NCI-H1436 treated with DMSO at 0.1 percent for 48 hours (cell line): ENCODE results near the gene TMEM108.
"Not testable (repeated sequence)": the region's sequence is repeated elsewhere in the genome, so short reads cannot be mapped to it uniquely, and the experiment has no call there.

ENCODE experiments used
- DNase-seq: peaks from one replicate; lab custom pipeline; 2025; lab: John Stamatoyannopoulos, UW

TMEM108 gene

DNA sequence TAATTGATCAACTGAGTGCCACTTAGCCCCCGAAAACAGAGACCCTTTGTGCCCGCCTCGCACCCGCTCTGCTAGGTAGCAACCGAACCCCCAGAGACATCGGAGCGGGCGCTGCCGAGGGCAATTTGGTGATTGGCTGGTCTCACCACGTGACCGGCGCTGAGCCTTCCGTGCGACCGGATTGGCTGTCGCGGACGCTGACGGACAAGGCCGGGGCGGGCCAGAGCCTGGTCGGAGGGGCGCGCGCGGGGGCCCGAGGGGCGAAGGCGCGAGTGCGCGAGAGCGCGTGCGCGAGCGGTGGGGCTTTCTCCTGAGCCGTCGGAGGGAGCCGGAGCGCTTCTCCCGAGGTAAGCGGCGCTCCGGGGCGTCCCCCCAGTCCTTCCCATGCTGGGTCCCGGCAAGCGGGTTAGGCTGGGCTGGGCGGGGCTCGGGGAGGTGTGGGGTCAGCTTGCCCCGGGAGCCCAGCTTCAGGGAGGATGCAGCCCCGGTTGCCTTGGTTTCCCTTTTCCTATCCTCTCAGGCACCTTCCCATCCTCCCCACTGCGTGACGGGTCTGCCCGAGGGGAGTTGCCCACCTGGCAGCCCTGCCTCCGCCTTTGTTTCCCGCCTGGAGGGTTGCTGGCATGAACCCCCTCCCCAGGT lies at the start of gene TMEM108:
TMEM108 (plus strand) TSS at position 303 of the 642 bp plus-strand sequence.
- DNase-seq: peak; percentile 93

DNA sequence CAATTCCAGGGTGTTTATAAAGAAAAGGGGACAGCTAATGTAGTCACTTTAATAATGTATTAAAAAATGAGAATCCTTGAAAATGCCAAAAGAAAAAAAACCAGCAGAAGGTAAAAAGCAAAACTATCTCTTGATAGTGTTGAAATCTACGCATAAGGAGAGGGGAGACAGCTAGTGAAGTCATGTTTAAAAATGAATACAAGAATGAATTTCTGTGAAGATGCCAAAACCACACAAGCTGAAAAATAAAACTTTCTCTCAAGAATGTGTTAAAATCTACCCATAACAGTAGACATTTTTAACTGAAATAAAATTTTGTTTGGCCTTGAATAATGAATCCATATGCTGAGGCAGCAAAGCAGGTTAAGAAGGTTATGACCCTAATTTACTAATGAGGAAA lies 42.2 kb upstream of the TMEM108 start:
- DNase-seq: no peak

DNA sequence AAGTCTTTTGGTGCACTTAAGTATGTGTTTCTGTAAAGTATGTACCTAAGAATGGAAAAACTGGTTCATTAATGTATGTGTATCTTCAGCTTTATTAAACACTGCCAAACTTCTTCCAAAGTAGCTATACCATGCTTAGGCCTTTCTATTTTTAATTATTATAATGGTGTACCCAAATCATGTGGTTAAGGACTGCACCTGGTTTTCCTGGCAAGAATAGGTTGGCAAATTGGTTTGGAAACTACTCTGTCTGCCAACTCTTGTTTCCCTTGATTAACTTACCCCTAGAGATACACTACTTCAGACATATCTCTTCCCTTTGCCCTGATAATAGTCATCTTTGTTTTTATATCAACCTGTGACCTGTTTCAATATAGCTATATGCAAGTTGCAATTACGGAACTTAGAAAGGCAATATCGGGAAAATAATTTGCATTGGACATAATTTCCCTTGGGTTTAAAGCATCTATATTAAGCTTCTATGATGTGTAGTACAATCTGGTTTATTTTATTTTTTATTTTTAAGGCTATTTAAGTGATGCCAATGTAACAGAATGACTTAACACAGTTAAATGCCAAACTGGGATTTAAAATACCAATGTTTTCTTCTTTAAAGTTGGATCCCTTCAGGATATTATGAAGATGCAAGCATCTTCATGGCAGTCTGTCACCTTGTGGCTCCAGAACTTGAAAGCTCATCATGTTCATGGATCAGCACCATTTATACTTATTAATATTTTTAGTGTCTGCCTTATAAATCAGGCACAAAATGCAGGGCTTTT lies 40.6 kb upstream of the TMEM108 start:
- DNase-seq: no peak

DNA sequence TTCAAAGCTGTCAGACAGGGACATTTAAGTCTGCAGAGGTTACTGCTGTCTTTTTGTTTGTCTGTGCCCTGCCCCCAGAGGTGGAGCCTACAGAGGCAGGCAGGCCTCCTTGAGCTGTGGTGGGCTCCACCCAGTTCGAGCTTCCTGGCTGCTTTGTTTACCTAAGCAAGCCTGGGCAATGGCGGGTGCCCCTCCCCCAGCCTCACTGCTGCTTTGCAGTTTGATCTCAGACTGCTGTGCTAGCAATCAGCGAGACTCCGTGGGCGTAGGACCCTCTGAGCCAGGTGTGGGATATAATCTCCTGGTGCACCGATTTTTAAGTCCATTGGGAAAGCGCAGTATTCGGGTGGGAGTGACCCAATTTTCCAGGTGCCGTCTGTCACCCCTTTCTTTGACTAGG lies 33.2 kb upstream of the TMEM108 start:
- DNase-seq: not testable (repeated sequence)

DNA sequence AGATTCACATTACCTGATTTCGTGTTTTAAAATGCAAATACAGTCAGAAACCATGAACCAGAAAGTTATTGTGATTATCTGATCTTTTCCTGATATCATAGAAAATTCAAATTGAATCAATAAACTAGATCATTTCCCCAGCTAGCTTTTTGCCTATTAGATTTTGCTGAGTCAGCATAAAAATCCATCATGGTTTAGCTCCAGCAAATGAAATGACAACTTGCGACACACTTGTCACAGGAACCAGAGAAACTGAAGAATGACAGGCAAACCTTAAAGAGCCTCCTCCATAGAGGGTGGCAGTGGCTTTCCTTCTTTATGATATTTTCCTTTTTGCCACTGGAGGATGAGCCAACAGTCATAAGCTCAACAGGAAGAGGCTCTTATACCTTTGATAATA lies 30.6 kb upstream of the TMEM108 start:
- no peak for DNase-seq

DNA sequence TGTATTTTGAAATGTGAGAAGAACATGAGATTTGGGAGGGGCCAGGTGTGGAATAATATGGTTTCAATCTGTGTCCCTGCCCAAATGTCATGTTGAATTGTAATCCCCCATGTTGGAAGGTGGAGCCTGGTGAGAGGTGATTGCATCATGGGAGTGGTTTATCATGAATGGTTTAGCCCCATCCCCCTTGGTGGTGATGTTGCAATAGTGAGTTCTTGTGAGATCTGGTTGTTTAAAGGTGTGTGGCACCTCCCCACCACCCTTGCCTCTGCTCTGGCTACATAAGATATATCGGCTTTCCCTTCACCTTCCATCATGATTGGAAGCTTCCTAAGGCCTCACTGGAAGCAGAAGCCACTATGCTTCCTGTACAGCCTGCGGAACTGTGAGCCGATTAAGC lies 23.9 kb upstream of the TMEM108 start:
- DNase-seq: no peak

DNA sequence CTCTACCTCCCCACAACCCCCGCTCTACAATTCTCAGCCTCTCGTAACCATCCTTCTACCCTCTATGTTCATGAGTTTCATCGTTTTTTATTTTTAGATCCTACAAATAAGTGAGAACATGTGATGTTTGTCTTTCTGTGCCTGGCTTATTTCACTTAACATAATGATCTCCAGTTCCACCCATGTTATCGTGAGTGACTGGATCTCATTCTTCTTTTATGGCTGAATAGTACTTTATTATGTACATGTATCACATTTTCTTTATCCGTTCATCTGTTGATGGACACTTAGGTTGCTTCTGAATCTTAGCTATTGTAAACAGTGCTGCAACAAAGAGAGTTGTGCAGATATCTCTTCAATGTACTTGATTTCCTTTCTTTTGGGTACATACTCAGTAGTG lies 22.6 kb upstream of the TMEM108 start:
- DNase-seq: not testable (repeated sequence)

DNA sequence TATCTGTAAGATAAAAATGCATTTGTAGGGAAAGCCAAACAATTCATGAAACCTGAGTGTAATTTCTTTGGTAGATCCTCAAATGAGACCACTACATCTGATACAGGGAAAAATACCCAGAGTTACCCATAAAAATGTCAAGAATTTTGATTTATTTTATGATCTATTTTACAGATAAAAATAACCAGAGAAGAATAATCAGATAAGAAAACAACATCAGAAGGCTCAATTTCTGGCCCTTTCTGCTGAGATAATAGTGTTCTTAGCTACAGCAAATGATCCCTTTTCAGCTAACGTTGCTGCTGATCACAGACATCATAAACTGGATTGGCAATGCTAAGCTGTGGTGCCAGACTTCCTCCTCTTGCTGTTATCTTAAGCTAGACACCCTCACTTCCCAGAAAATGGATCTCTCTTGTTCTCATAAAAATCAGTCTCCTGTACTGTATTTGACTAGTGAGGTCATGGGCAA lies 21.3 kb upstream of the TMEM108 start:
- no peak for DNase-seq

DNA sequence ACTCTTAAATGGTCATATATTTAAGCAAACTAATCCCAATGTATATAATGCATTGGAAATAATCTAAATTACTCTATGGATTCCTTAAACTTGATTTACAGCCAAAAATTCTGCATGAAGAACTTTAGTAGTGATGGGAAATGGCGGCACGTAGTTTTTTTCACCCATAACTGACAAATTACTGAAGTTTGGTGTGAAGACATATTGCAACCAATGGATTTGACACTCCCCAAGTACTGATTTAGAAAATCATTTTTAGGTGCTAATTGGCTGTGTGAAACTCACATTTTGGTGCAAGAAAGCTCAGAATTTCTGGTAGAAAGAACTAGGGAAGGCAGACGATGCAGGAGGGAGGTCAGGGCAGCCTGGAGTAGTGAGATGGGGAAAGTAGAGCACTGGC lies 19.3 kb upstream of the TMEM108 start:
- no peak for DNase-seq

DNA sequence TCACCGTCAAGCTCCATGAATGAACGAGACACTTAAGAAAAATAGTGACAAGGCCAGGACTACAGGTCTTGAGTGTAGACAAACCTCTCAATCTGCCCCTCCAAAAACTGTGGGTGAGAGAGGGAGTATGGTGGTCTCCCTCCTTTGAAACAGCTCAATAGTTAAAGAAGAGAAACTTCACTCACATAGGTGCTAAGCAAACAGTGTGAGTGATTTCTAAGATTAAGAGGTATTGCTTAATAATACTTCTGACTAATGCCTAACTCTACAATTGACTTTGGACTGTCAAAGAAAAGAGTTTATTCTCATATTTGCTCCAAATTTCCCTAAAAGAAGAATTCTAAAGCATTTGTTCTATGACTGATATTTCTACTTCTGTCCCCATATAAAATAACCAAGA lies 17.0 kb upstream of the TMEM108 start:
- DNase-seq: no peak

DNA sequence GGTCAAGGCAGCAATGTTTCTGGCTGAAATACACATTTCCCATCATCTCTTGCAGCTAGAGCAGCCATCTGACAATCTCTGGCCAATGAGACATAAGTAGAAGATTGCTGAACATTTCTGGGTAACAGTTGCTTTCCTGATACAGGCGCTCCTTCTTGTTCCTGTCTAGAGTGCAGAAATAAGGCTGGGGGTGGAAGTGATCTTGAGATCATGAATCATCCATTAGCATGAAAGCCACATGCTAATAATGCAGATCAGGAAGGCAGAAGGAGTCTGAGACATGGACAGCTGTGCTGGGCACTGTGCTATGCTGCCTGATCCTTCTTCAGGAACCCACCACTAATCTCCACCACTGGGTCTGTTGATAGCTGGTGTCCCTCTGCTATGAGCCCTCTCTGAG lies 14.8 kb upstream of the TMEM108 start:
- no peak for DNase-seq

DNA sequence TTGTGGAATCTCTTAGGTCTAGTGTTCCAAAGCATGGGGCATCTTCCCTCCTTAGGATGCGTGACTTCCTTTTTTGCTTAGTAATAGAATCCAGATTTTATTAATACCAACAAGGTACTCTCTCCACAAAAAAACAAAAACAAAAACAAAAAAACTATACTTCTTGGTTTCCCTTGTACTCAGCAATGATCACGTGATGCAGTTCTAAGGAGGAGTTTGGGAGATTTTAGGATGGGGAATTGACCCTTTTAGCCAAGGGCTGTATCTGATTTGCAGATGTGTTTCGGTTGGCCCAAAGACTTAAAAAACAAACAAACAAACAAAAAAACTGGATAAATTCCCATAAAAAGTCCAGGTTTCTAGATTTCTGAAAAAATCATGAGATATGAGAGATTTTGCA lies 12.6 kb upstream of the TMEM108 start:
- DNase-seq: no peak

DNA sequence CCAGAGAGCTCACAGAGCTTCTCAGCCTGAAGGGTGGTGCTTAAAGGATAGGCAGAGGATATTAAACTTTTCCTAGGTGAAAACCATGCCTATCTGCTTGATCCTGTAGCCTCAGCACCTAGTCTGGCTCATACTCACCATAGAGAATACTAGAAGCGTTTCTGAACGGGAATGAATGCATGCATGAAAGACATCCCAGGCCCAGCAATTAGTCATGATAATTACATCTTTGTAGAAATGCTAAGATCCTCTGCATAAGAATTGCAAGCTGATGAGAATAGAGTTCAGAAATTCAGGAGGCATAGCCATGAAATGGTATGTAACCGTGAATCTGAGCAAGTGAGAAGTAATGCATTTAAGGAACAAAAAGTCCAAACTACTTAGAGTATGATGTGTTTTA lies 5.9 kb upstream of the TMEM108 start:
- DNase-seq: no peak

DNA sequence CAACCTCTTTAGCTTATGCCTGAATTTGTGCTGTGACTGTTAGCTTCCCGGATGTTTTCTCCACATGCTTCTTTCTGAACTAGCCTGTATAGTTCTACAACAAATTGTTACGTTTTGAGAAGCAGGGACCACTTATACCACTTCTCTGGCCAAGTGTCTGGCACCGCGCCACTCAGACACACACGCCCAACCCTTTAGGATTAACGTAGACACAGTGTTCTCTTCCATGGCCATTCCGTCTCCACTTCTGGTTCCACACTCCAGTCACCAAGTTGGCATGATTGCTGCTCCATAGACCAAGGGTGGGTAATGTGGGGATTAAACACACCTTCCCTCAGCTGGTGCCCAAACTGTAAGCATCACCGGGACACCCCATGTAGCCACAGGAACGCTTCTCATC lies 755 bp upstream of the TMEM108 start:
- DNase-seq: peak; percentile 40

DNA sequence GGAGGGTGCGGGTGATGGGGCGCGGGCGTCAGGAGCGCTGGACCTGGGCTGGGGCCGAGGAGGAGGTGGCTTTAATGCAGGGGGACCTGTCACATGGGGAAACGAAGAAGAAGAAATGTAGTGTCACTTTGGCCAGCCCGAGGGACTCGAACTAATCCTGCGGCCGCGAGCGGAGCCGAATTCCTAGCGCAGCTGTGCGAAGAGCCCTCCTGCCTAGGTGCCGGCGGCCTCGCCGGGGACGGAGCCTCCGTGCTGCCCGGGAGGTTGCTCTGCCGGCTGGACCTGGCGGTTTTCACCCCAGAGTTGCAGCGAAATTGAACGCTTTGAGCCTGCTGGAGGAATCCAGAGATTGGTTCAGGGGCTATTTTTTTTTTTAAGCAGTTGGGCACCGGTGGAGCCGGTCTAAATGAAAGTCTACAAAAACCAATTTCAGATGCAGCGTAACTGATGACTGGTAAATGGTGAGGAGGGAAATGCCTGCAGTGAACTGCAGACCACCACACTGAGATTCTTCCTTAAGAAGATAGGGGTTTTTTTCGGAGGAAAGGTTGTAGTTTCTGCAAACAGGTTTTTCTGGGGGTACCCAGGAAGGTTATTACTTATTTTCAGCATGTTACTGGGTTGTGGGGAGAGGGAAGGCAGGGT lies 662 bp downstream of the TMEM108 start:
- DNase-seq: no peak

DNA sequence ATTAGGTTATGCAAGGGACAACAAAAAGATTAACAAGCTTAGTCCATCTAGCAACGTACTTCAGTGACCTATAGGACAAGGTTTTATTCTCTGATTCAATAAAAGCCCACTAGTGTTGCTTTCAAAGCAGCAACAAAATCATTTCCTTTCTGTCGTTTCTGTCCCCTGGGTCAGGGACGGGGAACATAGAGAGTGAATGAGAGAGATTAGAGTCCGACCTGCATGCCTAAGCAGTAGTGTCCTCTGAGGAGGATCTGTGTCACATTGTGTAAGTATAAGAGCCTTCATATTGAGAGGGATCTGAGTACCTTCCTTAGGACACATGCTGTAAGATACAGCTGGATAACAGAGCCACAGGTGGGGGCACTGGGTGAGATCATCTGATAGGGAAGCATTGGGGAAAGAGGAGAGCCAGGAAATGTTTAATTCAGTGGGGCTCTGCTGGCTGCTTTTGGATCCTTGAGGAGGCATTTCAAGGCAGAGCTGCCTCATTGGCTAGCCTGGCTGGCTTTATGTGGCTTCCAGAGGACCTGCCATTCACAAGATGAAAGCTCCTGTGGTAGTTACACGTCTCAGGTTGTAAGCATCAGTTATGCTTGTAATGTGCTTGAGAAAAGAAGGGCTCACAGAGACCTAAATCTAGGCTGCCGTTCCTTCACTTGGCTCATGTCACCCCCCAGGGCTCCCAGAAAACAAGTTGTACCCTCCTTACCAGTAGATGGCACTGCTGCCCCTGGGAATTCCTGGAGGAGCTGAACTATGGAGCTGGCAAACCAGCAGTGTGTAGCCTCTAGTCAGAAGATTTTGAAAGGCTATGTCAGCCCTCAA lies 2.7 kb downstream of the TMEM108 start:
- peak; percentile 58 for DNase-seq

DNA sequence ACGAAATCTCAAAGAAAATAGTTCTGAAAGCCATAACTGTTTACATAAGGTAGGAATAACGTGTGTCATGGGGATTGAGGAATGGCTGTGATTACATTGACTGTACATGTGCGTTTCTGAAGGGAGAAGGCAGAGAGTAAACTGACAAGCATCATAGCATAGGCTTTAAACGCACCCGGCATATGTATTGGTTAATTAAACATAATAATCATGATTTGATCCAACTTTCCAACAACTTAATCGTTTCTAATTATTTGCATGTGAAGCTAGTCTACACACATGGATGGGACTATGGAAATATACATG lies 3.3 kb downstream of the TMEM108 start:
- no peak for DNase-seq

DNA sequence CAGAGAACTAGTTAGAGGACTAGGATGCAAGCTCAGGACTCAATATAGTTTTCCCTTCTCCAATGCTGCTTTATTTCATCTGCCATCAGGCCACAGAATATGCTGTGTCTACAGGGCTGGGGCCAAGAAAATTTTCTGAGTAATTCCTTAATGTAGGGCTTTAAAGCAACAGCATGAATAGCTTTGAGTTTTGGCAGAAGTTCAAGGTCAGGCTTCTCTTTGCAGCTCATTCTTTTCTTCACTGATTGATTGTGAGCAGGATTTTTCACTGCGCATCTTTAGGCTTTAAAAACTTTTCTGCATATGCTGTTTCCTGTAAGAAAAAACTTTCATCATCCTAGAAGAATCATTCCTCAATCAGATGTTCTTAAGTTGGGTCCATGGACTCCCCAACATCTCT lies 4.6 kb downstream of the TMEM108 start:
- no peak for DNase-seq

DNA sequence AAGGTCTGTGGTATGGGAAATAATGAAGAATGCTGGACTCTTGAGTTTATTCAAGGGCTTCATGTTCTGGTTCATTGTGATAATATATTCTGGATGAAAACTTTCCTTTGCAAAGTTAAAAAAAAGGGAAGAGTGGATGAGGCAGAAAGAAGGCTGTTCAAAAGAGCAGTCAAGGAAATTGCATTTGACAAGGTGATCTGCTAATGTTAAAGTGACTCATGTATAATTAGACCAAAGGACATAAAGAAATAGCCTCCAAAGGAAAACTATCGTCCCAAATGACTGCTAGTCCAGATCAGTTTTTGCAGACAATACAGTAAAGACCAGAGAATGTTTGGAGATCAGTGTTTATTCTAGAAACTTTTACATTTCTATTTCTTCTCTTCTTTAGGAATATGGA lies 9.8 kb downstream of the TMEM108 start:
- DNase-seq: no peak

DNA sequence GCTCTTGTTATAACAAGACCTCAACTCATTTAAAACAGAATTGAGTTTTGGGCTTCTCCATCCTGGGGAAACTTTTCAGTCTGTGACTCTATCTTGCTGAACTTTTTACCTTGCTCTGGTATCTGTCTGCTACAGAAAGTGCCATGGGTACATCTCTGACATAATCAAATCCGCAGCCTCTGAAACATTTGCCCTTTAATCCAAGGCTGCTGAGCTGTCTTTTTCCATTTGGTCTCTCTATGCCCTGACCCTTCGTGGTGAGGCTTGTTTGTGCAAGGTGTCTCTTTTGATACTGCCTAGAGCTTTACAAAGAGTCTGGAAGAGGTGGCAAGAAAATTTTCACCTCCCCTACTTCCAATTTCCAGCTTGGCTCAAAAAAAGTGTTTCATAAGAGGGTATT lies 11.3 kb downstream of the TMEM108 start:
- no peak for DNase-seq

DNA sequence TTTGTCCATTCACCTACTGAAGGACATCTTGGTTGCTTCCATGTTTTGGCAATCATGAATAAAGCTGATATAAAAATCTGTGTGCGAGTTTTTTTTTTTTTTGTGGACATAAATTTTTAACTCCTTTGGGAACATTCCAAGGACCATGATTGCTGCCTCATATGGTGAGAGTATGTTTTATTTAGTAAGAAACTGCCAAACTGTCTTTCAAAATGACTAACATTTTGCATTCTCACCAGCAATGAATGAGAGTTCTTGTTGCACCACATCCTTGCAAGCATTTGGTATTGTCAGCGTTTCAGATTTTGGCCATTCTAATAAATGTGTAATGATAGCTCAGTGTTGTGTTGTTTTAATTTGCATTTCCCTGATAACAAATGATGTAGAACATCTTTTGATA lies 12.7 kb downstream of the TMEM108 start:
- no peak for DNase-seq

DNA sequence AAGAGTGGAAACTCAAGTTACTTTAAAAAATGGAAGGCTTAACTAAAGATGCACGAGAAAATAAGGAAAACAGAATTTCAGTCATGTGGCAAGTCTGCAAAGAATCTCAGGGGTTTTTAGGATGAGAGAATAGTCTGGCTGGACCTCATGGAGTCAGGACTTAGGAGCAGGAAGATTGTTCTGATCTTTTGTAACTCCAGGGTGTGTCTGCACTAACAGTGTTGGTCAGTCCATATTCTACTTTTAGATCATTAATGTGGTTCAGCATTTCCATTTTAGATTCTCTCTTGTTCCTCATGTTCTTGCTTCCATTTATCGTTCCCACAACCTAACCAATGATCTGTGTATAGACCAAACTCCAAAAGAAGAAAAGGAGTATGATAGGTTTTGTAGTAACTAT lies 15.3 kb downstream of the TMEM108 start:
- DNase-seq: no peak

DNA sequence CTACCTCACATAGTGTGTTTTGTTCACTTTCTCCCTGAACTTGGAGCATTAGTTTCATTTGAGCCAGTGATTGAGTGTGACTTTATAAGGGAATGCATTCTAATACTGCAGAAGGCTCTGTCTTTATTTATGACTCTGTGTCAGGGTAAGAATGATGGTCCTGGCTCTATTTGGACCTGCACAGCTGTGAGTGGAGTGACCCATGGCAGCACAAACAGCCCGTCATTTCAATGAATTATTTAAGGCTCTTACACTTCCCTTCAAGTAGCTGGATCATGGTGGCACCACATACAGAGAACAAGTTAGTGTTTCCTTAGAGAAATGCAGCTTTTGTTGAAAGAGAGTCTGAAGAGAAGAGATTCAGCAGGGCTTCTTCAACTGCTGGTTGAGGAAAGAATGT lies 16.4 kb downstream of the TMEM108 start:
- no peak for DNase-seq
